ENCODE results near the gene MRE11. TPM values are rescaled to one million over a fixed set of nuclear protein-coding genes. Genes with fewer than 3 reads are reported as not detected.

The MRE11 gene
- total and polyA plus RNA-seq, 9 of the 15 experiments (the other 6 are each of a cell fraction or from before 2014, with no cell fraction given), result 18.3 to 45.2 (median 29.1) TPM

DNA sequence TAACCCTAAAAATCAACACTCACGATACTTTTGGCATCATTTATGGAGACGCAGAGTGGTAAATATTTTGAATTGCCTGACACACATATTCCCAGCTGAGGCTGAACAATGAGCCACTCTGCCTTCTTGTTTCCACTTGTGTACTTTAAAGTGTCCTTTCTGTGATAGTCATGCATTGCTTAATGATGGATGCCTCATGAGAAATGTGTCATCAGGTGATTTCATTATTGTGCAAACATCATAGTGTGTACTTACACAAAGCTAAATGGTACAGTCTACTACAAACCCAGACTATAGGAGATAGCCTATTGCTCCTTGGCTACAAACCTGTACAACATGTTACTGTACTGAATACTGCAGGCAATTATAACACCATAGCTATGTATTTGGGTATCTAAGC lies 44.2 kb downstream of the MRE11 start:
- FAIRE-seq, result no peak
- BruUV-seq (replicated peaks), result no TSS peak
- intact Hi-C loops (cut with micrococcal nuclease) (no loop called here), in situ Hi-C loops (cut with MboI) (no loop called here)
- no peaks in the 10 kb centered on the region for H4K20me1 ChIP-seq (replicated peaks; ENCODE audit: control insufficient read depth, insufficient read depth, low read length)
- no peaks in the 10 kb centered on the region for H3K4me1 ChIP-seq (replicated peaks in 1 of 2; ENCODE audit: control insufficient read depth in 2 of 2, insufficient read depth in 2 of 2, low read length in 2 of 2)
- no peak overlapping the region for H2AFZ ChIP-seq (ENCODE audit: low read depth, low read length)
- no peak overlapping the region for H3K9ac ChIP-seq (ENCODE audit: insufficient read depth in 1 of 2, low read depth in 2 of 2, low read length in 2 of 2)
- POLR2A ChIA-PET, result no interaction called here
- H3K27ac ChIP-seq (ENCODE audit: extremely low read depth, low read depth, low read length), result no peak overlapping the region
- DNase-seq (ENCODE audit: extremely low read depth in 1 of 4, low spot score in 3 of 4), result no peak
- H3K79me2 ChIP-seq (ENCODE audit: control insufficient read depth, insufficient read depth, low read length), result no peaks in the 10 kb centered on the region
- ATAC-seq, result no peak
- peaks cover 32% of the 10 kb centered on the region for H3K36me3 ChIP-seq (ENCODE audit: control insufficient read depth, insufficient read depth, low read length)
- no peak overlapping the region for H3K4me3 ChIP-seq
- WGBS (ENCODE audit: insufficient coverage, low coverage, missing lambda C conversion rate), result 98% methylated on average over 2 of the region's 2 CpGs
- H3K4me2 ChIP-seq (ENCODE audit: insufficient read depth, low read length), result no peak overlapping the region
- no peaks in the 10 kb centered on the region for H3K27me3 ChIP-seq (ENCODE audit: control insufficient read depth in 2 of 2, insufficient read depth in 2 of 2, low read length in 2 of 2)
- CTCF ChIA-PET (ENCODE audit: low intra/inter-chr PET ratio), result no interaction called here
- no peaks in the 10 kb centered on the region for H3K9me1 ChIP-seq (ENCODE audit: control insufficient read depth, insufficient read depth, low read length)
- H3K9me3 ChIP-seq (replicated peaks; ENCODE audit: control insufficient read depth, insufficient read depth, low read depth, low read length), result no peaks in the 10 kb centered on the region
- TF ChIP-seq RBM25 (IDR thresholded peaks at IDR 0.05; ENCODE audit: low read depth, low read length, severe bottlenecking) (no peak), CHD1 (IDR thresholded peaks at IDR 0.05; ENCODE audit: low read length) (no peak), ZNF175 (CRISPR knock-in tag; IDR thresholded peaks at IDR 0.05; ENCODE audit: low read depth) (no peak), TEAD1 (CRISPR knock-in tag; IDR thresholded peaks at IDR 0.05) (no peak), CEBPB (tag; IDR thresholded peaks at IDR 0.05) (peak; percentile 35), ZNF57 (CRISPR knock-in tag; IDR thresholded peaks at IDR 0.05) (no peak), BRCA1 (IDR thresholded peaks at IDR 0.05) (no peak), BRCA1 (CRISPR knock-in tag; IDR thresholded peaks at IDR 0.05) (no peak), CEBPG (CRISPR knock-in tag; IDR thresholded peaks at IDR 0.05) (no peak), CEBPG (tag; conservative IDR thresholded peaks at IDR 0.05 in 1 of 2, IDR thresholded peaks at IDR 0.05 in 1 of 2) (peak in 1 of 2 experiments; percentile 72; a peak in 2 of 4 replicates), AFF4 (CRISPR knock-in tag; IDR thresholded peaks at IDR 0.05) (no peak), ZNF507 (tag; conservative IDR thresholded peaks at IDR 0.05) (no peak), NCOA2 (IDR thresholded peaks at IDR 0.05; ENCODE audit: partially characterized antibody in 2 of 2) (no peak)
- TF ChIP-seq, protein P1, sequence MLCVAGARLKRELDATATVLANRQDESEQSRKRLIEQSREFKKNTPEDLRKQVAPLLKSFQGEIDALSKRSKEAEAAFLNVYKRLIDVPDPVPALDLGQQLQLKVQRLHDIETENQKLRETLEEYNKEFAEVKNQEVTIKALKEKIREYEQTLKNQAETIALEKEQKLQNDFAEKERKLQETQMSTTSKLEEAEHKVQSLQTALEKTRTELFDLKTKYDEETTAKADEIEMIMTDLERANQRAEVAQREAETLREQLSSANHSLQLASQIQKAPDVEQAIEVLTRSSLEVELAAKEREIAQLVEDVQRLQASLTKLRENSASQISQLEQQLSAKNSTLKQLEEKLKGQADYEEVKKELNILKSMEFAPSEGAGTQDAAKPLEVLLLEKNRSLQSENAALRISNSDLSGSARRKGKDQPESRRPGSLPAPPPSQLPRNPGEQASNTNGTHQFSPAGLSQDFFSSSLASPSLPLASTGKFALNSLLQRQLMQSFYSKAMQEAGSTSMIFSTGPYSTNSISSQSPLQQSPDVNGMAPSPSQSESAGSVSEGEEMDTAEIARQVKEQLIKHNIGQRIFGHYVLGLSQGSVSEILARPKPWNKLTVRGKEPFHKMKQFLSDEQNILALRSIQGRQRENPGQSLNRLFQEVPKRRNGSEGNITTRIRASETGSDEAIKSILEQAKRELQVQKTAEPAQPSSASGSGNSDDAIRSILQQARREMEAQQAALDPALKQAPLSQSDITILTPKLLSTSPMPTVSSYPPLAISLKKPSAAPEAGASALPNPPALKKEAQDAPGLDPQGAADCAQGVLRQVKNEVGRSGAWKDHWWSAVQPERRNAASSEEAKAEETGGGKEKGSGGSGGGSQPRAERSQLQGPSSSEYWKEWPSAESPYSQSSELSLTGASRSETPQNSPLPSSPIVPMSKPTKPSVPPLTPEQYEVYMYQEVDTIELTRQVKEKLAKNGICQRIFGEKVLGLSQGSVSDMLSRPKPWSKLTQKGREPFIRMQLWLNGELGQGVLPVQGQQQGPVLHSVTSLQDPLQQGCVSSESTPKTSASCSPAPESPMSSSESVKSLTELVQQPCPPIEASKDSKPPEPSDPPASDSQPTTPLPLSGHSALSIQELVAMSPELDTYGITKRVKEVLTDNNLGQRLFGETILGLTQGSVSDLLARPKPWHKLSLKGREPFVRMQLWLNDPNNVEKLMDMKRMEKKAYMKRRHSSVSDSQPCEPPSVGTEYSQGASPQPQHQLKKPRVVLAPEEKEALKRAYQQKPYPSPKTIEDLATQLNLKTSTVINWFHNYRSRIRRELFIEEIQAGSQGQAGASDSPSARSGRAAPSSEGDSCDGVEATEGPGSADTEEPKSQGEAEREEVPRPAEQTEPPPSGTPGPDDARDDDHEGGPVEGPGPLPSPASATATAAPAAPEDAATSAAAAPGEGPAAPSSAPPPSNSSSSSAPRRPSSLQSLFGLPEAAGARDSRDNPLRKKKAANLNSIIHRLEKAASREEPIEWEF (CRISPR knock-in tag; IDR thresholded peaks at IDR 0.05), result no peak
- TF ChIP-seq, protein P2, sequence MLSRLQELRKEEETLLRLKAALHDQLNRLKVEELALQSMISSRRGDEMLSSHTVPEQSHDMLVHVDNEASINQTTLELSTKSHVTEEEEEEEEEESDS (CRISPR knock-in tag; IDR thresholded peaks at IDR 0.05), result no peak

All from K562 (cell line).